HepG2 (cell line): ENCODE measurements around the gene FLOT2. TPM values are rescaled to one million over a fixed set of nuclear protein-coding genes. Genes with fewer than 3 reads are reported as not detected.

Experiments
- ARID2 ChIP-seq: sonication (generic); formaldehyde crosslinking; IDR thresholded peaks from 2 replicates; pipeline ENCODE4 v1.8.1; 2022; ENCODE audit warnings: mild to moderate bottlenecking, missing genetic modification reagents, borderline replicate concordance
- KDM3A ChIP-seq: IDR thresholded peaks from 2 replicates; pipeline ENCODE4 v1.6.1; 2018; ENCODE audit warnings: low read depth, missing compliant biosample characterization
- SRSF4 ChIP-seq: fragments of 200-400 bp; formaldehyde crosslinking; IDR thresholded peaks from one replicate; pipeline ENCODE4 v1.6.1; 2018; ENCODE audit warnings: mild to moderate bottlenecking, low read depth, low read length, moderate library complexity; ENCODE audit not compliant: poor library complexity, severe bottlenecking
- TCF7 ChIP-seq: sonication (generic); IDR thresholded peaks from 2 replicates; pipeline ENCODE4 v1.6.1; 2016; ENCODE audit warnings: antibody characterized with exemption, low read depth
- TEAD2 ChIP-seq: sonication (generic); formaldehyde crosslinking; IDR thresholded peaks from 2 replicates; pipeline ENCODE4 v1.9.0; 2021; ENCODE audit warnings: missing genetic modification reagents
- THAP11 ChIP-seq: IDR thresholded peaks from 2 replicates; pipeline ENCODE4 v1.6.1; 2016; ENCODE audit warnings: missing biosample characterization, missing genetic modification reagents
- ZFY ChIP-seq: sonication (generic); formaldehyde crosslinking; IDR thresholded peaks from 2 replicates; pipeline ENCODE4 v1.4.0; 2020; ENCODE audit warnings: missing genetic modification reagents
- ZMYM2 ChIP-seq: sonication (generic); formaldehyde crosslinking; IDR thresholded peaks from 2 replicates; pipeline ENCODE4 v1.8.0; 2022; ENCODE audit warnings: mild to moderate bottlenecking, missing genetic modification reagents
- ZNF253 ChIP-seq: sonication (generic); formaldehyde crosslinking; IDR thresholded peaks from 2 replicates; pipeline ENCODE4 v1.8.0; 2022; ENCODE audit warnings: mild to moderate bottlenecking, missing genetic modification reagents, borderline replicate concordance
- ZNF260 ChIP-seq: sonication (generic); formaldehyde crosslinking; IDR thresholded peaks from 2 replicates; pipeline ENCODE4 v1.4.0; 2020; ENCODE audit warnings: missing genetic modification reagents, low read depth, mild to moderate bottlenecking, borderline replicate concordance
- ZNF292 ChIP-seq: sonication (generic); formaldehyde crosslinking; IDR thresholded peaks from 2 replicates; pipeline ENCODE4 v1.8.1; 2022; ENCODE audit warnings: mild to moderate bottlenecking, low read depth, missing genetic modification reagents, borderline replicate concordance
- ZNF768 ChIP-seq: sonication (generic); formaldehyde crosslinking; IDR thresholded peaks from 2 replicates; pipeline ENCODE4 v1.4.0; 2020; ENCODE audit warnings: missing genetic modification reagents
- polyA plus RNA-seq, 8 experiments: library from polyadenylated mRNA; depleted of rRNA in 3 of 8; stranded (reverse) in 7 of 8; unstranded in 1 of 8; fragments of >200 nt; fragmentation: Illumina TruSeq in 4 of 8; extraction: Trizol in 4 of 8; gene quantifications; 2 replicates each; pipeline versions ENCODE4 v1.2.1 to v1.2.3, GENCODE V29; 2011 to 2016; ENCODE audit warnings: low read depth in 4 of 8, missing spikeins in 1 of 8, mixed read lengths in 1 of 8; ENCODE audit not compliant: insufficient read depth in 1 of 8
- total RNA-seq, 5 experiments: library from RNA; depleted of rRNA; stranded (reverse); fragments of >200 nt; fragmentation: Illumina TruSeq; extraction: Trizol; gene quantifications; 2 replicates each; pipeline ENCODE4 v1.2.3, GENCODE V29; 2016; ENCODE audit warnings: low read depth in 1 of 5
- TF ChIP-seq, protein P1 (sequence below), 2 experiments: sonication (generic) in 1 of 2; formaldehyde crosslinking in 1 of 2; IDR thresholded peaks; 2 replicates each; pipeline versions ENCODE4 v1.6.1 to v1.9.0; 2014 to 2022; ENCODE audit warnings: antibody characterized with exemption in 1 of 2, borderline replicate concordance in 1 of 2, inconsistent platforms in 1 of 2, low read depth in 1 of 2, missing genetic modification reagents in 1 of 2
- TF ChIP-seq, protein P2 (sequence below): sonication (generic); formaldehyde crosslinking; IDR thresholded peaks from 2 replicates; pipeline ENCODE4 v1.4.0; 2020; ENCODE audit warnings: mild to moderate bottlenecking, missing genetic modification reagents
- TF ChIP-seq, protein P3 (sequence below): sonication (generic); formaldehyde crosslinking; IDR thresholded peaks from 2 replicates; pipeline ENCODE4 v1.4.0; 2020; ENCODE audit warnings: missing genetic modification reagents

FLOT2 gene
- total and polyA plus RNA-seq, 2 of the 13 experiments (the other 11 are each of a cell fraction or from before 2014, with no cell fraction given), result 54.3 to 54.5 TPM

DNA sequence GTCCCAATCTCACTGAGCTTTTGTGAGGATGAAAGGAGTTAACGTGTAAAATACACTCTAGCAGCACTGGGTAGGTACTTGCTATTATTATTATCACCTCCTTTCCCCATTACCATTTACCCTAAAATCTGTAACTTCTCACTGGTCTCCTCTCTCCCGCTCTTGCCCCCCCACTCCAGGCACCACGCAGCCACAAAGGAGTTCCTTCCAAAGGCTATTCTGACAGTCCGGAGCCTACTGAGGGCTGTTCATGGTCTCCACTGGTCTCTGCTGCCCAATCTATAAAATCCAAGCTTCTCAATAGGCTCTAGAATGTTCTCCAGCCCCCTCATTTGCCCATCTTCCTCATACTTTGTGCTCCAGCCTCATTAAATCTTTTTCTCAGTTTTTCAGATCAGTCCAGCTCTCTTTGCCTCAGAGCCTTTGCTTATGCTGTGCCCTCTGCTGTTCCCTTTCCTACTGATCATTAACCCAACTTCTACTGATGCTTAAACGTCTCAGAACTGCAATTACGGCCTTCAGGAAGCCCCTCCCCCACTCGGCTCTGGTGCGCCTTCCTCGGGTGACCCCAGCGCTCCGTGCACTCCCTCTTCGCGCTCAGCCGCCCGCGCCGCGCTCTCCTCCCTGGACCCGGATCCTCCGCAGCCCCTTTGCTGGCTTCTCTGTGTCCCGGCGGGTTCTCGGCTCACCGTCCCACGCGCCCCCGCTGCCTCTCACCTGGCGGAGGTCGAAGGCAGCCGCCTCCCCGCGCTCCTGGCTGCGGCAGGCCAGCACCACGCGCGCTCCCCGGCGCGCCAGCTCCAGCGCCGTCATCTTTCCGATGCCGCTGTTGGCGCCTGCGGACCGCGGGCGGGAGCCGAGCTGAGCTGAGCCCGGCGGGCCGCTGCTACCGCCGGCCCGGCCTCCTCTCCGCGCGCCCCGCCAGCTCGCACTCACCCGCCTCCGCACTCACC is 4.6 kb upstream of the FLOT2 start (continued):
- TF ChIP-seq ZNF292 (no peak), TCF7 (no peak), ZFY (CRISPR knock-in tag) (no peak), ZNF260 (CRISPR knock-in tag) (no peak), ZNF768 (CRISPR knock-in tag) (peak; percentile 44), ZMYM2 (CRISPR knock-in tag) (0 out of 2 replicates have a peak, but pooled peaks have one; percentile 51), SRSF4 (no peak), ZNF253 (0 out of 2 replicates have a peak, but pooled peaks have one; percentile 12), KDM3A (CRISPR knock-in tag) (0 out of 2 replicates have a peak, but pooled peaks have one; percentile 22), THAP11 (no peak), TEAD2 (no peak), ARID2 (CRISPR knock-in tag) (0 out of 2 replicates have a peak, but pooled peaks have one; percentile 37)
- TF ChIP-seq, protein P1, sequence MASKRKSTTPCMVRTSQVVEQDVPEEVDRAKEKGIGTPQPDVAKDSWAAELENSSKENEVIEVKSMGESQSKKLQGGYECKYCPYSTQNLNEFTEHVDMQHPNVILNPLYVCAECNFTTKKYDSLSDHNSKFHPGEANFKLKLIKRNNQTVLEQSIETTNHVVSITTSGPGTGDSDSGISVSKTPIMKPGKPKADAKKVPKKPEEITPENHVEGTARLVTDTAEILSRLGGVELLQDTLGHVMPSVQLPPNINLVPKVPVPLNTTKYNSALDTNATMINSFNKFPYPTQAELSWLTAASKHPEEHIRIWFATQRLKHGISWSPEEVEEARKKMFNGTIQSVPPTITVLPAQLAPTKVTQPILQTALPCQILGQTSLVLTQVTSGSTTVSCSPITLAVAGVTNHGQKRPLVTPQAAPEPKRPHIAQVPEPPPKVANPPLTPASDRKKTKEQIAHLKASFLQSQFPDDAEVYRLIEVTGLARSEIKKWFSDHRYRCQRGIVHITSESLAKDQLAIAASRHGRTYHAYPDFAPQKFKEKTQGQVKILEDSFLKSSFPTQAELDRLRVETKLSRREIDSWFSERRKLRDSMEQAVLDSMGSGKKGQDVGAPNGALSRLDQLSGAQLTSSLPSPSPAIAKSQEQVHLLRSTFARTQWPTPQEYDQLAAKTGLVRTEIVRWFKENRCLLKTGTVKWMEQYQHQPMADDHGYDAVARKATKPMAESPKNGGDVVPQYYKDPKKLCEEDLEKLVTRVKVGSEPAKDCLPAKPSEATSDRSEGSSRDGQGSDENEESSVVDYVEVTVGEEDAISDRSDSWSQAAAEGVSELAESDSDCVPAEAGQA (IDR thresholded peaks at IDR 0.05; ENCODE audit: low read depth), result no peak
- TF ChIP-seq, protein P1 (CRISPR knock-in tag; IDR thresholded peaks at IDR 0.05; ENCODE audit: borderline replicate concordance), result no peak
- TF ChIP-seq, protein P2, sequence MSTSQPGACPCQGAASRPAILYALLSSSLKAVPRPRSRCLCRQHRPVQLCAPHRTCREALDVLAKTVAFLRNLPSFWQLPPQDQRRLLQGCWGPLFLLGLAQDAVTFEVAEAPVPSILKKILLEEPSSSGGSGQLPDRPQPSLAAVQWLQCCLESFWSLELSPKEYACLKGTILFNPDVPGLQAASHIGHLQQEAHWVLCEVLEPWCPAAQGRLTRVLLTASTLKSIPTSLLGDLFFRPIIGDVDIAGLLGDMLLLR, result no peak
- TF ChIP-seq, protein P3, sequence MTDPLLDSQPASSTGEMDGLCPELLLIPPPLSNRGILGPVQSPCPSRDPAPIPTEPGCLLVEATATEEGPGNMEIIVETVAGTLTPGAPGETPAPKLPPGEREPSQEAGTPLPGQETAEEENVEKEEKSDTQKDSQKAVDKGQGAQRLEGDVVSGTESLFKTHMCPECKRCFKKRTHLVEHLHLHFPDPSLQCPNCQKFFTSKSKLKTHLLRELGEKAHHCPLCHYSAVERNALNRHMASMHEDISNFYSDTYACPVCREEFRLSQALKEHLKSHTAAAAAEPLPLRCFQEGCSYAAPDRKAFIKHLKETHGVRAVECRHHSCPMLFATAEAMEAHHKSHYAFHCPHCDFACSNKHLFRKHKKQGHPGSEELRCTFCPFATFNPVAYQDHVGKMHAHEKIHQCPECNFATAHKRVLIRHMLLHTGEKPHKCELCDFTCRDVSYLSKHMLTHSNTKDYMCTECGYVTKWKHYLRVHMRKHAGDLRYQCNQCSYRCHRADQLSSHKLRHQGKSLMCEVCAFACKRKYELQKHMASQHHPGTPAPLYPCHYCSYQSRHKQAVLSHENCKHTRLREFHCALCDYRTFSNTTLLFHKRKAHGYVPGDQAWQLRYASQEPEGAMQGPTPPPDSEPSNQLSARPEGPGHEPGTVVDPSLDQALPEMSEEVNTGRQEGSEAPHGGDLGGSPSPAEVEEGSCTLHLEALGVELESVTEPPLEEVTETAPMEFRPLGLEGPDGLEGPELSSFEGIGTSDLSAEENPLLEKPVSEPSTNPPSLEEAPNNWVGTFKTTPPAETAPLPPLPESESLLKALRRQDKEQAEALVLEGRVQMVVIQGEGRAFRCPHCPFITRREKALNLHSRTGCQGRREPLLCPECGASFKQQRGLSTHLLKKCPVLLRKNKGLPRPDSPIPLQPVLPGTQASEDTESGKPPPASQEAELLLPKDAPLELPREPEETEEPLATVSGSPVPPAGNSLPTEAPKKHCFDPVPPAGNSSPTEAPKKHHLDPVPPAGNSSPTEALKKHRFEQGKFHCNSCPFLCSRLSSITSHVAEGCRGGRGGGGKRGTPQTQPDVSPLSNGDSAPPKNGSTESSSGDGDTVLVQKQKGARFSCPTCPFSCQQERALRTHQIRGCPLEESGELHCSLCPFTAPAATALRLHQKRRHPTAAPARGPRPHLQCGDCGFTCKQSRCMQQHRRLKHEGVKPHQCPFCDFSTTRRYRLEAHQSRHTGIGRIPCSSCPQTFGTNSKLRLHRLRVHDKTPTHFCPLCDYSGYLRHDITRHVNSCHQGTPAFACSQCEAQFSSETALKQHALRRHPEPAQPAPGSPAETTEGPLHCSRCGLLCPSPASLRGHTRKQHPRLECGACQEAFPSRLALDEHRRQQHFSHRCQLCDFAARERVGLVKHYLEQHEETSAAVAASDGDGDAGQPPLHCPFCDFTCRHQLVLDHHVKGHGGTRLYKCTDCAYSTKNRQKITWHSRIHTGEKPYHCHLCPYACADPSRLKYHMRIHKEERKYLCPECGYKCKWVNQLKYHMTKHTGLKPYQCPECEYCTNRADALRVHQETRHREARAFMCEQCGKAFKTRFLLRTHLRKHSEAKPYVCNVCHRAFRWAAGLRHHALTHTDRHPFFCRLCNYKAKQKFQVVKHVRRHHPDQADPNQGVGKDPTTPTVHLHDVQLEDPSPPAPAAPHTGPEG (CRISPR knock-in tag), result 0 out of 2 replicates have a peak, but pooled peaks have one; percentile 62
